ENCODE results near the gene TRAPPC3L.
"Not testable (repeated sequence)": the region's sequence is repeated elsewhere in the genome, so short reads cannot be mapped to it uniquely, and the experiment has no call there.

Gene TRAPPC3L

GRCh38 chr6:116508527-116508926, 37.0 kb downstream of the TRAPPC3L start:
- CTCF ChIA-PET: no interaction called here
- TF ChIP-seq, protein P1, sequence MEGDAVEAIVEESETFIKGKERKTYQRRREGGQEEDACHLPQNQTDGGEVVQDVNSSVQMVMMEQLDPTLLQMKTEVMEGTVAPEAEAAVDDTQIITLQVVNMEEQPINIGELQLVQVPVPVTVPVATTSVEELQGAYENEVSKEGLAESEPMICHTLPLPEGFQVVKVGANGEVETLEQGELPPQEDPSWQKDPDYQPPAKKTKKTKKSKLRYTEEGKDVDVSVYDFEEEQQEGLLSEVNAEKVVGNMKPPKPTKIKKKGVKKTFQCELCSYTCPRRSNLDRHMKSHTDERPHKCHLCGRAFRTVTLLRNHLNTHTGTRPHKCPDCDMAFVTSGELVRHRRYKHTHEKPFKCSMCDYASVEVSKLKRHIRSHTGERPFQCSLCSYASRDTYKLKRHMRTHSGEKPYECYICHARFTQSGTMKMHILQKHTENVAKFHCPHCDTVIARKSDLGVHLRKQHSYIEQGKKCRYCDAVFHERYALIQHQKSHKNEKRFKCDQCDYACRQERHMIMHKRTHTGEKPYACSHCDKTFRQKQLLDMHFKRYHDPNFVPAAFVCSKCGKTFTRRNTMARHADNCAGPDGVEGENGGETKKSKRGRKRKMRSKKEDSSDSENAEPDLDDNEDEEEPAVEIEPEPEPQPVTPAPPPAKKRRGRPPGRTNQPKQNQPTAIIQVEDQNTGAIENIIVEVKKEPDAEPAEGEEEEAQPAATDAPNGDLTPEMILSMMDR (IDR thresholded peaks at IDR 0.05; ENCODE audit: insufficient read depth, low read length, missing control alignments): no peak

DNA sequence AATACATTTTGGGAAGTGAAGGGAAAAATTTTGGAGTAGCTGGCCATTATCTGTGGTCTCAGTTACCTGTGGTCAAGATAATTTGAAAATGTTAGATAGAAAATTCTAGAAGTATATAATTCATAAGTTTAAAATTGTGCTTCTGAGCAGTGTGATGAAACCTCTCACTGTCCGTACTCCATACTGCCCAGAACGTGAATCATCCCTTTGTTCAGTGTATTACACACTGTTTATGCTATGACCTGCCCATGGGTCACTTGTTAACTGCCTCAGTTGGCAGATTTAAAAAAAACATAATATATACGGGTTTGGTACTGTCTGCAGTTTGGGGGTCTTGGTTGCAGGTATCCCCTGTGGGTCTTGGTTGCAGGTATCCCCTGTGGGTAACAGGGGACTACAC, 38.2 kb downstream of the TRAPPC3L start:
- TF ChIP-seq, protein P1 (IDR thresholded peaks at IDR 0.05; ENCODE audit: insufficient read depth, low read length, missing control alignments): no peak
- no peak overlapping the region for H3K4me3 ChIP-seq (ENCODE audit: low read depth, low read length)
- no peak for DNase-seq (ENCODE audit: low read depth, low spot score)
- CTCF ChIA-PET: interaction anchor here (0.6 kb wide), 1 partner anchor 31 kb away, joined by 3 read pairs; no protein-coding TSS in a partner anchor
- POLR2A ChIA-PET: no interaction called here

More at GRCh38 chr6:116508527-116508926, 37.0 kb downstream of the TRAPPC3L start:
- no peak for DNase-seq (ENCODE audit: low read depth, low spot score)
- POLR2A ChIA-PET: no interaction called here
- no peak overlapping the region for H3K4me3 ChIP-seq (ENCODE audit: low read depth, low read length)

DNA sequence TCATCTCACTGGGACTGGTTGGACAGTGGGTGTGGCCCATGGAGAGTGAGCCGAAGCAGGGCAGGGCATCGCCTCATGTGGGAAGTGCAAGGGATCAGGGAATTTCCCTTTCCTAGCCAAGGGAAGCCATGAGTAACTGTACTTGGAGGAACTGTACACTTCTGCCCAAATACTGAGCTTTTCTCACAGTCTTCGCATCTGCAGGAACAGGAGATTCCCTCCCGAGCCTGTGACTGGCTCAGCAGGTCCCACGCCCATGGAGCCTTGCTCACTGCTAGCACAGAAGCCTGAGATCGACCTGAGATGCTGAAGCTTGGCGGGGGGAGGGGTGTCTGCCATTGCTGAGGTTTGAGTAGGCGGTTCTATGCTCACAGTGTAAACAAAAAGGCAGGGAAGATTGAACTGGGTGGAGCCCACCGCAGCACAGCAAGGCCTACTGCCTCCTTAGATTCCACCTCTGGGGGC, 44.5 kb downstream of the TRAPPC3L start:
- ChIA-PET CTCF (interaction anchor here (1.3 to 4.2 kb wide), 3 partner anchors 10 to 34 kb away, joined by 3 to 22 read pairs (median 4); partner anchors contain the start of gene CALHM5), POLR2A (no interaction called here)
- DNase-seq (ENCODE audit: low read depth, low spot score): no peak
- H3K4me3 ChIP-seq (ENCODE audit: low read depth, low read length): no peak overlapping the region
- TF ChIP-seq, protein P1 (IDR thresholded peaks at IDR 0.05; ENCODE audit: insufficient read depth, low read length, missing control alignments): no peak

DNA sequence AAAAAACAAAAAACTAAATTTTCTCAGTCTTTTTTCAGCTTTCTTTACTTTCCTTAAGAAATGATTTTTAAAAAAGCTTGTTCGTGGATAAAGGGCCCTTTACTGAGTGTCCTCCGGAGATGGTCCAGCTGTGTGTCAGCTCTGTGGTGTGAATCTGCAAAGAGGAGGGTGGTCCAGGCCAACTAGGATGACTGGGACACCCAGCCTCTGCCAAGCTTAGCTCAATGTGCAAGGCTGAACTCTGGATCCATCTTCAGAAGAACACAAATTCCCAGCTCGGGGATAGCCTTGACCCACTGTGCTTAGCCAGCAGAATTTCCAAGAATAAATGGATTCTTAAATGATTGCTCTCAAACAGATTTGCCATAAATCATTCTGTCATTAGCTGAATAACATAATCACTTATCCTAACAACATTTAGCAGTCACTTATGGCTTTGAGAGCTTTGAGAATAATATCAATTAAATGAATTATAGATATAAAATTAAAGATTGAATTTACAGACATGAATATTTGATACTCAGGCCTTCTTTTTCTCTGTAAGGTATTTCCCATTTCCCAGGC, 48.3 kb downstream of the TRAPPC3L start:
- ChIA-PET CTCF (interaction anchor here (0.9 to 3.1 kb wide), 5 partner anchors 9 to 38 kb away, joined by 3 to 17 read pairs (median 4); partner anchors contain the start of gene CALHM5), POLR2A (no interaction called here)
- TF ChIP-seq, protein P1 (IDR thresholded peaks at IDR 0.05; ENCODE audit: insufficient read depth, low read length, missing control alignments): no peak
- DNase-seq (ENCODE audit: low read depth, low spot score): no peak
- H3K4me3 ChIP-seq (ENCODE audit: low read depth, low read length): no peak overlapping the region

GRCh38 chr6:116495161-116495560, 50.3 kb downstream of the TRAPPC3L start:
- CTCF ChIA-PET: interaction anchor here (0.8 to 1.9 kb wide), 6 partner anchors 28 to 226 kb away, joined by 3 to 6 read pairs (median 4); no protein-coding TSS in a partner anchor
- H3K4me3 ChIP-seq (ENCODE audit: low read depth, low read length); DNase-seq (ENCODE audit: low read depth, low spot score); POLR2A ChIA-PET: not testable (repeated sequence)

DNA sequence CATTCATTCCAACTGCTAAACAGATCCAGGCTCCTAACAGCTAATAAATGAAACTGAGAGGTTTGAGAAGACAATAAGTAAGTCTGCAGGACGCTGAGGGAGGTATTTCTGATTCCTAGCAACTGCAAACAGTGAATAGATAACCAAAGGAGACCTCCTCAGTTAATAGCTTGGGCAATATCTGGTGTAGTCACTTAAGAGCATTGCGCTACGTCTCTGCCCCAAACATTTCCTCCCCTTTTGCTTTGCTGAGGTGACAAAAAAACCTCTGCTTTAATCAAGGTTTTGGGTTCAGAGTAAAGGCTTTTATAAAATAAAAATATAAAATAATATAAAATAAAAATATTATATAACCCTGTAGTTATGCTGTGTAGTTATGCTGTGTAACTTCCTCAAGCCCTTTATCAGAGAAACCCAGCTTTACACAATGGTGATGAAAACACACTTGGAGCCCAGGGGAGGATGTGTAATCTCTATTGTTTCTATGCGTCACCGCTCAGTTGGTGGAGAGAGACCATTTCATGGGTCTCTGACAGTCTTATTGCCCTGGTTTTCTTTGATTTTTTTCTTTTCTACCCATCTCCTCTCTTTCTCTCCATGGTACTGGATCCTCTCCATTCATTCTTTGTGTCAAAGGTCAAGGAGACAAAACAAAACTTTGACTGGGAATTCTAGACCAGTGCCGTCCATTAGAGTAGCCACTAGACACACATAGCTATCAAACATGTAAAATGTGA, 53.0 kb downstream of the TRAPPC3L start:
- POLR2A ChIA-PET: no interaction called here
- no peak overlapping the region for H3K4me3 ChIP-seq (ENCODE audit: low read depth, low read length)
- TF ChIP-seq, protein P1 (IDR thresholded peaks at IDR 0.05; ENCODE audit: insufficient read depth, low read length, missing control alignments): no peak
- no peak for DNase-seq (ENCODE audit: low read depth, low spot score)
- CTCF ChIA-PET: interaction anchor here (1.7 to 2.6 kb wide), 2 partner anchors 20 to 222 kb away, joined by 6 to 11 read pairs; partner anchors contain the start of gene CALHM5

Data from AG04449 (cell line).